ENCODE measurements around the gene ANKRD13B.

ANKRD13B gene

GRCh38 chr17:29597361-29598172 is 4.6 kb downstream of the ANKRD13B start:
- DNase-seq (ENCODE audit: low read depth), result no peak
- TF ChIP-seq, protein P1, sequence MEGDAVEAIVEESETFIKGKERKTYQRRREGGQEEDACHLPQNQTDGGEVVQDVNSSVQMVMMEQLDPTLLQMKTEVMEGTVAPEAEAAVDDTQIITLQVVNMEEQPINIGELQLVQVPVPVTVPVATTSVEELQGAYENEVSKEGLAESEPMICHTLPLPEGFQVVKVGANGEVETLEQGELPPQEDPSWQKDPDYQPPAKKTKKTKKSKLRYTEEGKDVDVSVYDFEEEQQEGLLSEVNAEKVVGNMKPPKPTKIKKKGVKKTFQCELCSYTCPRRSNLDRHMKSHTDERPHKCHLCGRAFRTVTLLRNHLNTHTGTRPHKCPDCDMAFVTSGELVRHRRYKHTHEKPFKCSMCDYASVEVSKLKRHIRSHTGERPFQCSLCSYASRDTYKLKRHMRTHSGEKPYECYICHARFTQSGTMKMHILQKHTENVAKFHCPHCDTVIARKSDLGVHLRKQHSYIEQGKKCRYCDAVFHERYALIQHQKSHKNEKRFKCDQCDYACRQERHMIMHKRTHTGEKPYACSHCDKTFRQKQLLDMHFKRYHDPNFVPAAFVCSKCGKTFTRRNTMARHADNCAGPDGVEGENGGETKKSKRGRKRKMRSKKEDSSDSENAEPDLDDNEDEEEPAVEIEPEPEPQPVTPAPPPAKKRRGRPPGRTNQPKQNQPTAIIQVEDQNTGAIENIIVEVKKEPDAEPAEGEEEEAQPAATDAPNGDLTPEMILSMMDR (IDR thresholded peaks at IDR 0.05; ENCODE audit: insufficient read depth, low read depth, low read length, missing control alignments), result no peak
- H3K4me3 ChIP-seq (ENCODE audit: low read length), result no peak overlapping the region

GRCh38 chr17:29603109-29603674 is 10.3 kb downstream of the ANKRD13B start:
- no peak for DNase-seq (ENCODE audit: low read depth)
- no peak overlapping the region for H3K4me3 ChIP-seq (ENCODE audit: low read length)
- TF ChIP-seq, protein P1 (IDR thresholded peaks at IDR 0.05; ENCODE audit: insufficient read depth, low read depth, low read length, missing control alignments), result no peak

DNA sequence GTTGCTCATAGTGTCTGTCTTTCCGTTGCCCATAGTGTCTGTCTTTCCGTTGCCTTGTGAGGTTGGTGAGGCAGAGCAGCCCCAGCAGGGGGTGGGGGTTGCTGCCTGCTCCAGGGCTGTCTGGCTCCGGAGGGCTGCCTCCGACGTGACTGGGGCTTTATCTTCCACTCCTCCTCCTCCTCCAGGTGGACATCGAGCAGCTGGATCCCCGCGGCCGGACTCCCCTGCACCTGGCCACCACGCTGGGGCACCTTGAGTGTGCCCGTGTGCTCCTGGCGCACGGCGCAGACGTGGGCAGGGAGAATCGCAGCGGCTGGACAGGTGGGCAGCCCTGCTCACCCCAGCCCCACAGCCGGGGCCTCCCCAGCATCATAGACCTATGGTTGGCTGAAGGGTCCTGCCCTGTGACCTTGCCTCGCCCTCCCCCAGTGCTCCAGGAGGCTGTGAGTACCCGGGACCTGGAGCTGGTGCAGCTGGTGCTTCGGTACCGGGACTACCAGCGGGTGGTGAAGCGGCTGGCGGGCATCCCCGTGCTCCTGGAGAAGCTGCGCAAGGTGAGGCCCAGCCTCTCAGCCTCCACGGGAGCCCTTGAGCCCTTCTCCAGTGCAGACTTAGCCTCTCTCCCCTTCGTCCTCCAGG is 14.7 kb downstream of the ANKRD13B start:
- no peak overlapping the region for H3K4me3 ChIP-seq (ENCODE audit: low read length)
- TF ChIP-seq, protein P1 (IDR thresholded peaks at IDR 0.05; ENCODE audit: insufficient read depth, low read depth, low read length, missing control alignments), result no peak
- DNase-seq (ENCODE audit: low read depth), result no peak

GRCh38 chr17:29608986-29609385 is 16.1 kb downstream of the ANKRD13B start:
- H3K4me3 ChIP-seq (ENCODE audit: low read length), result no peak overlapping the region
- no peak for DNase-seq (ENCODE audit: low read depth)
- TF ChIP-seq, protein P1 (IDR thresholded peaks at IDR 0.05; ENCODE audit: insufficient read depth, low read depth, low read length, missing control alignments), result no peak

DNA sequence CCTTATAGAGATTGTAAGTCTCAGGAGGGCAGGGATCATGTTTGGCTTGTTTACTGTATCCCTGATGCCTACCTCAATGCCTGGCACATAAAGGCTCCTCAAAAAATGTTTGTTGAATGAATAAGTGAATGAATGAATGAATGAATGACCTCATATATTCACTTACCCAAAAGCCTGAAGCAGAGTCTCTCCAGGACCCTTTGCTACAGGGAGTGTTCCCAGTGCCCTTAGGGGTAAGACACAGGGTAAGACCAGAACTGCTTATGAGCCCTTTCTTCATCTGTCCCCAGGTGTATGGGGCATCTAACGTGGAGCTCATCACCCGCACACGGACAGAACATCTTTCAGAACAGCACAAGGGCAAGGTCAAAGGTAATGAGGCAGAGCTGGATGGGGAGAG is 17.5 kb downstream of the ANKRD13B start:
- H3K4me3 ChIP-seq (ENCODE audit: low read length), result no peak overlapping the region
- DNase-seq (ENCODE audit: low read depth), result no peak
- TF ChIP-seq, protein P1 (IDR thresholded peaks at IDR 0.05; ENCODE audit: insufficient read depth, low read depth, low read length, missing control alignments), result no peak

- DNase-seq (ENCODE audit: low read depth), result no peak
- TF ChIP-seq, protein P1 (IDR thresholded peaks at IDR 0.05; ENCODE audit: insufficient read depth, low read depth, low read length, missing control alignments), result no peak
- no peak overlapping the region for H3K4me3 ChIP-seq (ENCODE audit: low read length)
Measured at GRCh38 chr17:29611351-29612093, 18.6 kb downstream of the ANKRD13B start.
